Retinal pigment epithelial cell (primary cell): ENCODE data around the gene RRBP1.

Source experiments
- DNase-seq: peaks from one replicate; pipeline ENCODE4 v3.0.0-alpha.2; 2010; ENCODE audit warnings: low read depth
- H3K4me3 ChIP-seq: 2 replicates; pipeline ENCODE4 v1.5.1; 2011; ENCODE audit warnings: mild to moderate bottlenecking, low read length, control low read depth, moderate library complexity
- TF ChIP-seq, protein P1 (sequence below): conservative IDR thresholded peaks from 2 replicates; pipeline ENCODE4 v1.5.1; 2011; ENCODE audit warnings: low read depth, low read length, control low read depth, inconsistent platforms

RRBP1 gene

DNA sequence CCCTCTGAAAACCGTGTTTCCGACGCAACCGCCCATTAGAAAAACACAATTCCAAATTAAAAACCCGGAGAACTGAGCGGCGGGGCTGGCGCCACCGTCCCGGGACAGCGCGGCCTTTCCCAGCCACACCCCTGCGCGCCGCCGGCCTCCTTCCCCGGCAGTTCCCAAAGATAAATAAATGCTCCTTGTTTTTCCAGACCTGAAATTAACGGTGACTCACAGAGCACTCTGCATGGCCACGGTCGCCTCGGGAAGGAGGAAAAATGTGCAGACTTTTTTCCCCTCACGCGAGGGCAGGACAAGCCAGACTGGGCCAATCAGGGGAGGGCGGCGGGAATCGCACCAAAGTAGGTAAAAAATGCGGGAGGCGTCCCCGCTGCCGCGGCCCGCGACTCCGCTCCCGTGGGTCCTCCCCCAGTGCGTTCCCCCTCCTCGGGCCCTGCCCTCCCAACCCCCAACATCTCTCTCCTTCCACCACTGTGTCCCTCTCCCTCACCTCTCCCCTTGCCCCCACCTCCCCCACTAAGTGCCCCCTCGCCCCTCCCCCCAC is 113.0 kb downstream of the RRBP1 start:
- TF ChIP-seq, protein P1, sequence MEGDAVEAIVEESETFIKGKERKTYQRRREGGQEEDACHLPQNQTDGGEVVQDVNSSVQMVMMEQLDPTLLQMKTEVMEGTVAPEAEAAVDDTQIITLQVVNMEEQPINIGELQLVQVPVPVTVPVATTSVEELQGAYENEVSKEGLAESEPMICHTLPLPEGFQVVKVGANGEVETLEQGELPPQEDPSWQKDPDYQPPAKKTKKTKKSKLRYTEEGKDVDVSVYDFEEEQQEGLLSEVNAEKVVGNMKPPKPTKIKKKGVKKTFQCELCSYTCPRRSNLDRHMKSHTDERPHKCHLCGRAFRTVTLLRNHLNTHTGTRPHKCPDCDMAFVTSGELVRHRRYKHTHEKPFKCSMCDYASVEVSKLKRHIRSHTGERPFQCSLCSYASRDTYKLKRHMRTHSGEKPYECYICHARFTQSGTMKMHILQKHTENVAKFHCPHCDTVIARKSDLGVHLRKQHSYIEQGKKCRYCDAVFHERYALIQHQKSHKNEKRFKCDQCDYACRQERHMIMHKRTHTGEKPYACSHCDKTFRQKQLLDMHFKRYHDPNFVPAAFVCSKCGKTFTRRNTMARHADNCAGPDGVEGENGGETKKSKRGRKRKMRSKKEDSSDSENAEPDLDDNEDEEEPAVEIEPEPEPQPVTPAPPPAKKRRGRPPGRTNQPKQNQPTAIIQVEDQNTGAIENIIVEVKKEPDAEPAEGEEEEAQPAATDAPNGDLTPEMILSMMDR, result no peak
- DNase-seq, result peak; percentile 93
- peak overlapping the region; percentile 86 for H3K4me3 ChIP-seq

DNA sequence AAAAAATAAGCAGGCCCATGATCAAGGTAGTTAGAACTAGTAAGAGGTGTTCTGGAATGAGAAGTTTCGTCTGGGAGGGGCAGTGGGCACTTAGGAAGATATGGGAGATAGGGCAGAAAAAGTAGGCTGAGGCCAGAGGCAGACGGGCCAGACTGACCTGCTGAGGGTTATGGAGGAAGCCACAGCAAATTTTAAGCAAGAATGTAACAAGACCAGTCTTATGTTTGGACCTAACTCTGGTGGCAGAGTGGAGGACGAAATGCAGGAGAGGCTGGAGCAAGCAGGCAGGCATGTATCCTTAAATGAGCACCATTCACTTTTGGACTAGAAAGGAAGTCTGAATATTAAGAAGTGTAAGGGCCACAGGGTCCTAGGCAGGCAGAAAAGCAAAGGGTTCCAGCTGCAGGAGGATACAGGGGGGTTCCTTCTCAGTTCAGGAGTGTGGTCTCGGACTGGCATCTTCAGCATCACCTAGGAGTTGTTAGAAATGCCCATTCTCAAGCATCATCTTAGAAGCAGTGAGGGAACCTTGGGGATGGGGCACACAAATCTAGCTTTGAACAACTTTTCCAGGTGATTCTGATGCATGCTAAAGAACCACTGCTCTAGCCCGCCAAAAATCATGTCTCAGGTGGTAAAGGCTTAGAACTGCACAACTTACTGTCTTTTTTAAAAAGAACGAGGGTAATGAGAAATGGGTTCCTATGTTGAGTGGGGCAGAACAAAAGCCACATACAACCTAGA is 113.8 kb downstream of the RRBP1 start:
- TF ChIP-seq, protein P1, result no peak
- no peak for DNase-seq
- H3K4me3 ChIP-seq, result peak overlapping the region; percentile 86

DNA sequence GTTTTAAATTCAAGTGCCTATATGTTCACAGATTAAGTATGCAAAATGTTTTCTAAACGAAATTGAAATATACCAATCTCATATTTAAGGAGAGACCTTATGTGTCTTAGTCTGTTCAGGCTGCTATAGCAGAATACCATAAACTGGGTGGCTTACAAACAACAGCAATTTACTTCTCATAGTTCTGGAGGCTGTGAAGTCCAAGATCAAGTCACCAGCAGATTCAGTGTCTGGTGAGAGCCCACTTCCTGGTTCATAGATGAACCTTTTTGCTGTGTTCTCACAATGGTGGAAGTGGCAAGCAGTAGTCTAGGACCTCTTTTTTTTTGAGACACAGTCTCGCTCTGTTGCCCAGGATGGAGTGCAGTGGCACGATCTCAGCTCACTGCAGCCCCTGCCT is 115.7 kb downstream of the RRBP1 start:
- no peak for DNase-seq
- no peak overlapping the region for H3K4me3 ChIP-seq
- TF ChIP-seq, protein P1, result no peak

DNA sequence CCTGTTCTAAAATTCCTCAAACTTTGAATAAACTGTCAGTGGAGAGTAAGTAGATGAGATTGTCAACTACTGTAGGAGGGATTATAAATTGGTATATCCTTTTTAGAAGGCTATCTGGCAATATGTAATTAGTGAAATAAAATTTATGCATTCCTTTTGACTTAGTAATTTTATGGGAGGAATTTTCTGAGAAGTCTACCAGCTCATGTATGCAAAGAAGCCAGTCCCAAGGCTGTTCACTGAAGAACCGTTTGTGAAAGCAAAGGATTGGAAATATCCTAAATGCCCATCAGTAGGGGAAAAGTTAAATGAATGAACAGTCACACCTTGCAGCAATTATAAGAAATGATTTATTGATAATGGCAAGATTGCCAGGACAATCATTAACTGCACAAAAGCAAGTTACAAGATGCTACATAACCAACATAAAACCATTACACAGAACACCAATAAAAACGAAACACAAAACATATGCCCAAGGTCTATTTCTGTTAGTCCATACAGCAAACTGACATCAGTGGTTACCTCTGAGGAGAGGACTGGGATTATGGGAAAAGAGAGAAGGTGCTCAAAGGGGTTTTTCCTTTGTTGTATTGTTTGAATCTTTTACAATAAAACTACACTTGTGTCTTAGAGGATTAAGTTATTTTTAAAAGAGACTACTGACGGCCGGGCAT is 116.7 kb downstream of the RRBP1 start:
- TF ChIP-seq, protein P1, result no peak

More for the DNA sequence above, 116.7 kb downstream of the RRBP1 start:
- DNase-seq, result peak; percentile 51
- no peak overlapping the region for H3K4me3 ChIP-seq
